Pancreas (tissue), 10 donors: Measurements from ENCODE around the gene SLC10A3. TPM values are rescaled to one million over a fixed set of nuclear protein-coding genes. Genes with fewer than 3 reads are reported as not detected.

ENCODE experiments used
- ATAC-seq, 4 donors: fragments of 200-7000 bp; cut with Tn5 transposase; one replicate each; pipeline versions ENCODE4 v1.8.0 to v1.9.1; 2020; ENCODE audit warnings: mild to moderate bottlenecking in 4 of 4, moderate library complexity in 4 of 4
- DNase-seq, 6 donors: peaks; one replicate each; pipeline ENCODE4 v3.0.0-alpha.2; 2020
- FAIRE-seq: peaks from 2 replicates; lab custom pipeline; 2012; peaks lifted over from hg19 to GRCh38; lab: Jason Lieb, UNC
- H3K27ac ChIP-seq, 4 donors: fragments of 200-600 bp; sonication (generic); 1 replicate in 3 of 4; 2 replicates in 1 of 4; pipeline versions ENCODE4 v1.5.0 to v1.8.0; 2020
- H3K27me3 ChIP-seq, 4 donors: fragments of 200-600 bp; one replicate each; pipeline ENCODE4 v1.8.0; 2021
- H3K36me3 ChIP-seq, 3 donors: fragments of 200-600 bp; sonication (generic) in 1 of 3; one replicate each; pipeline versions ENCODE4 v1.5.0 to v1.8.0; 2020 to 2021
- H3K4me1 ChIP-seq, 3 donors: fragments of 200-600 bp; one replicate each; pipeline ENCODE4 v1.8.0; 2021
- H3K4me3 ChIP-seq, 4 donors: fragments of 200-600 bp; sonication (generic) in 2 of 4; one replicate each; pipeline versions ENCODE4 v1.5.0 to v1.8.0; 2020 to 2021
- H3K9me3 ChIP-seq, 4 donors: fragments of 200-600 bp; one replicate each; pipeline ENCODE4 v1.8.0; 2021
- CTCF ChIP-seq, 4 donors: fragments of 200-600 bp; sonication (generic) in 3 of 4; IDR thresholded peaks; one replicate each; pipeline versions ENCODE4 v1.5.0 to v1.8.0; 2021; ENCODE audit warnings: antibody characterized with exemption in 4 of 4
- WGBS, 2 donors: extraction: QIAGEN DNeasy Blood & Tissue Kit; methylation state at CpG; one replicate each; pipeline ENCODE4 v1.1.7; 2013; 5-methylcytosine and 5-hydroxymethylcytosine counted together
- intact Hi-C, 3 donors: fragments of 100-400 bp; cut with DNase I; formaldehyde crosslinking; loops; one replicate each; pipeline versions ENCODE4 v1.11.1 to v1.14.2; 2022
- polyA plus RNA-seq, 2 donors: library from polyadenylated mRNA; stranded (reverse); fragments of 200-250 nt; gene quantifications; one replicate each; pipeline ENCODE4 v1.2.3, GENCODE V29; 2013
- total RNA-seq, 6 donors: library from RNA; stranded (reverse); fragmentation: NEBNext Ultra II Directional in 4 of 6; extraction: Animal tissue kit (Norgen Biotek cat#: 25700) in 4 of 6; gene quantifications; one replicate each; pipeline versions ENCODE4 v1.2.1 to v1.2.4, GENCODE V29; 2021 to 2023
- donor health status: healthy with polysubstance abuse.
- donor health status: DM: no; HTN: no; CAD: no; lungs with moderate emphysema.
- donor health status: DM: no; HTN: no; CAD: no.
- donor health status: control.
- donor health status: control.
- donor health status: Bipolar disorder and iron deficiency.
- donor health status: DM: yes; HTN: yes; CAD: no.
- donor health status: DM: no; HTN: no; CAD: no.
- donor health status: DM: no; HTN: no; CAD: no.
- donor health status: DM: yes; HTN: yes; CAD: no.

The SLC10A3 gene
- total and polyA plus RNA-seq, 8 donors = 9.6 to 19.1 (median 11.6) TPM

GRCh38 chrX:154511761-154512160 lies 21.3 kb upstream of the SLC10A3 start:
- TF ChIP-seq CTCF (IDR thresholded peaks at IDR 0.05) = no peak
- peaks cover 0 to 6% (median 0%) of the 10 kb centered on the region in 3 donors for H3K36me3 ChIP-seq
- no peaks in the 10 kb centered on the region for H3K9me3 ChIP-seq
- 81 to 83% methylated on average over 12 of the region's 12 CpGs for WGBS, 2 donors
- no peaks in the 10 kb centered on the region for H3K27me3 ChIP-seq
- FAIRE-seq (no peak), DNase-seq (no peak), ATAC-seq (no peak)
- intact Hi-C loops = no loop called here
- H3K4me1 ChIP-seq = no peaks in the 10 kb centered on the region
- H3K27ac ChIP-seq = no peak overlapping the region
- H3K4me3 ChIP-seq = no peak overlapping the region

GRCh38 chrX:154509455-154509854 lies 19.0 kb upstream of the SLC10A3 start:
- no peaks in the 10 kb centered on the region for H3K9me3 ChIP-seq
- no peak for TF ChIP-seq CTCF (IDR thresholded peaks at IDR 0.05)
- H3K27me3 ChIP-seq = no peaks in the 10 kb centered on the region
- 86 to 97% methylated on average over 5 of the region's 5 CpGs for WGBS, 2 donors
- no peaks in the 10 kb centered on the region for H3K4me1 ChIP-seq
- no peak for DNase-seq
- no peak for ATAC-seq
- intact Hi-C loops = no loop called here
- peaks cover 0 to 6% (median 0%) of the 10 kb centered on the region in 3 donors for H3K36me3 ChIP-seq
- H3K27ac ChIP-seq = no peak overlapping the region
- no peak for FAIRE-seq
- no peak overlapping the region for H3K4me3 ChIP-seq

GRCh38 chrX:154508384-154508745 lies 17.9 kb upstream of the SLC10A3 start:
- Histone ChIP-seq H3K9me3 (no peaks in the 10 kb centered on the region), H3K27ac (no peak overlapping the region), H3K27me3 (no peaks in the 10 kb centered on the region), H3K4me3 (no peak overlapping the region), H3K4me1 (no peaks in the 10 kb centered on the region), H3K36me3 (peaks cover 0 to 6% (median 0%) of the 10 kb centered on the region in 3 donors)
- DNase-seq (peak in 1 of 6 donors; percentile 69), FAIRE-seq (no peak), ATAC-seq (no peak)
- WGBS, 2 donors = 82 to 84% methylated on average over 13 of the region's 13 CpGs
- intact Hi-C loops = no loop called here
- TF ChIP-seq CTCF (IDR thresholded peaks at IDR 0.05) = no peak

- no peak overlapping the region for H3K4me3 ChIP-seq
- ATAC-seq = no peak
- H3K27me3 ChIP-seq = no peaks in the 10 kb centered on the region
- H3K27ac ChIP-seq = no peak overlapping the region
- no peaks in the 10 kb centered on the region for H3K4me1 ChIP-seq
- no peak for TF ChIP-seq CTCF (IDR thresholded peaks at IDR 0.05)
- intact Hi-C loops = no loop called here
- H3K9me3 ChIP-seq = no peaks in the 10 kb centered on the region
- no peak for FAIRE-seq
- H3K36me3 ChIP-seq = peaks cover 0 to 6% (median 0%) of the 10 kb centered on the region in 3 donors
- WGBS, 2 donors = 78 to 81% methylated on average over 21 to 24 of the region's 24 CpGs
- DNase-seq = peak in 1 of 6 donors; percentile 67
These were observed 17.4 kb upstream of the SLC10A3 start for GRCh38 chrX:154507673-154508383.
